HG03066 (cell line): Measurements from ENCODE around the gene CCDC9.

ENCODE experiments used
- ATAC-seq: cut with Tn5 transposase; IDR thresholded peaks from one replicate; pipeline ENCODE4 v1.9.1; 2021; ENCODE audit warnings: low read depth; ENCODE audit not compliant: unreplicated experiment

Gene CCDC9

DNA sequence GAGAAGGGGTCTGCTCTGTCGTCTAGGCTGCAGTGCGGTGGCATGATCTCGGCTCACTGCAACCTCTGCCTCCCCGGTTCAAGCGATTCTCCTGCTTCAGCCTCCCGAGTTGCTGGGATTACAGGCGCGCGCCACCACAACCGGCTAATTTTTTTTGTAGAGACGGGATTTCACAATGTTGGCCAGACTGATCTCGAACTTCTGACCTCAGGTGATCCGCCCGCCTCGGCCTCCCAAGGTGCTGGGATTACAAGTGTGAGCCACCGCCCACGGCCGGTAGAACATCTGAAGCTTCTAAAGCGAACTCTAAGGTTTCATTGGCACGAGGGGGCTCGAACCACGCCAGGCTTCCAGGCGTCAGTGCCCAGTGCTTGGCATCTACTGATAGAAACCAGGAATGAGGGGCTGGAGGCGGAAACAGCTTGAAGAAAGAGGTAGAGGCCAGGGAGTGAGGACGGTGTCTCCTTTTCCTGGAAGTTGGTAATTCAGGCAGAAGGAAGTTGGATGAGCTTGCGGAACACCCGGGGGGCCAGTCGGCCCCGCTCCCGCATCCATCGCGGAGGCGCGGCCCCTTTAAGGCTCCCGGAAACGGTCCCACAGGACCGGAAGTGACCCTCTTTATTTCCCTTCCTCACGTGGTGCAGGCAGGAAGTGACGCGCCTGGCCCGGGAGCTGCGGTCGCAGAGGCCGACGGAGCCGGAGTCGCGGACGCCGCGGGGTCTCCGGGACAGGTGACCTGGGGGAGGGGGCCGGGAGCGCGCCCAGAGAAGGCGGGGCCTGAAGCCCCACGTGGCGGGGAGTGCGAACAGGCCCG, at the start of gene CCDC9:
TSS of gene CCDC9 (plus strand) at position 647 of the 814 bp plus-strand sequence. CDS start 1,876 bp downstream, outside the sequence.
- ATAC-seq = peak; percentile 45

- ATAC-seq = no peak
These were observed 46.8 kb upstream of the CCDC9 start for GRCh38 chr19:47209319-47210179.

GRCh38 chr19:47210180-47210490, 46.2 kb upstream of the CCDC9 start:
- ATAC-seq = no peak

DNA sequence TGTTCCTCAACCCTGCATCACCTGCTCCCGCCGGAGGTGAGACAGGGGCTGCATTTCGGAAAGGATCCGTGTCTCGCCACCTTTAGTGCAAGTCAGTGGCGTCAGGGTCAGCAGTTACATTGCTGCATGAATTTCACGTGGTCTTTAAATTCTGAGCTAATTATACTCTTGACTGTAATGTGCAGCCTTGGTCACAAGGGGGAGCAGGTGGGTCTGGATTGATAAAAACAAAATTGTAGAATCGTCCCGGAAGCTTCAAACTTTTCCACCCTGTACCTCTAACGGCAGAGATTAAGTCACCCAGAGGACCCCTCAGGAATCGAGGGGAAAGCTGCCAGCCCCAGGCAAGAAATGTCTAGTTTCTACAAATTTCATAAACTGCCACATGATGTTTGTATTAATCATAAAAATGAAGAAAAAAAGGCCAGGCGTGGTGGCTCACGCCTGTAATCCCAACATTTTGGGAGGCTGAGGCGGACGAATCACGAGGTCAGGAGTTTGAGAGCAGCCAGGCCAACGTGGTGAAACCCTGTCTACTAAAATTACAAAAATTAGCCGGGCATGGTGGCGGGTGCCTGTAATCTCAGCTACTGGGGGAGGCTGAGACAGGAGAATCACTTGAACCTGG, 45.5 kb upstream of the CCDC9 start:
- ATAC-seq = no peak

GRCh38 chr19:47215581-47215980, 40.7 kb upstream of the CCDC9 start:
- ATAC-seq = no peak

DNA sequence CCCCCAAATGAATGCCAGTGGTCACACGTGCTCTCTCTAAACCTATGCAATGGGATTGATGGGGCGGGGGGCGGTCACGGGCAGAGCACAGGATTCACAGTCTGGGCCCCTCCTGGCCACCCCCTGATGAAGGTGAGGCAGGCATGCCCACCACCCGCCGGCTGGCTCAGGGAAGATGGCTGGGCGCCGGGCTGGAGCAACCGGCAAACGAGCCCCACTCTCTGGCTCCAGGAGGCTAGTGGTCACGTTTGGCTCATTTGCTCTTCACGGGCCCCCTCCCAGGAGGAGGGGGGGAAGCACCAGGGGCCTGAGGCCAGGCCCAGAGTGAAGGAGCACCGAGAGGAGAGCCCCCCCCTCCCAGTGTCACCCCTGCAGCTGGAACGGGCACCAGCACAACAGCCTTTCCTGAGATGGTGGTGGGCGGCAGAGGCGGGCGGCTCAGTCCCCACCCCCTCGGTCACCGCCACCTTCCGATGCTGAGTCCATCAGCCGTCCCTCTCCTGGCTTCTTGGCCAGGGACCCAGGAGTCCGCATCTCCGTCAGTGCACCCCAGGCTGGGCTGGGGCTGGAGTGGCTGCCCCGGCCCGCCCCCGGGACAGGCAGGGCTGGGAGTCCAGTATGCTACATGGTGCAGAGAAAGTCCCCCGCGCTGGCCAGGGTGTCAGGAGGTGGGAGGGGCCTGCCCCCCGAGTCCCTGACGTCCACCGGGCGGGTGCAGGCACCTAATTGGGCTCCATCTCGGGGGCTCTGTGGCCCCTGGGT, 35.1 kb upstream of the CCDC9 start:
- no peak for ATAC-seq

- no peak for ATAC-seq
These were observed 34.4 kb upstream of the CCDC9 start for GRCh38 chr19:47221890-47222289.

DNA sequence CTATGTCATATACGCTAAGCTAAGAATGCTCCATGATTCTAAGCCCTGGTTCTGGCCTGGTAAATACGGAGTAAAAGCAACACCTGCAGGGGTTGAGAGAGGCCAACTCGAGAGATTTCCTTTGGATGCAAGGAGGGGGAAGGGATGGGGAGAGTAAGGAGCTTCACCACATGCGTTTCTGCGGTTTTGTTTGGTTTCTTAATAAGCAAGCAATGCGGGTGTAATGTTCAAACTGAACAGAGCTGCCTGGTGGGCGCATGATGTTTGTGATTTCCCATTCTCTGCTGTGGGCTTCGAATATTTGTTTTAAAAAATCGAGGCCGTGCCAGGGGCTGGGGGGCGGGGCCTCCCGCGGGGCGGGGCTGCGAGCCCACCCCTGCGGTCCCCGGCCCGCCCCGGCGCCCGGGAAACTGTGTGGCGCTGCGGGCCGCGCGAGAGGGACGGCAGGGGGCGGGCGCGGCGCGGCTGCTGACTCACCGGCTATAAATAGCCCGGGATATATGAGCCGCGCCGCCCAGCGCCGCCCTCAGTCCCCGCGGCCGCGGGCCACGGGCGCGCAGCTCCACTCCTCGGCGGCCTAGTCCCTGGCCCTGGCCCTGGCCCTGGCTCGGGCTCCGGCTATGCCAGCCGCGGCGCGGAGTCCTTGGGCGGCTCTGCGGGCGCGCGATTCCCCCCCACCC, 30.4 kb upstream of the CCDC9 start:
- no peak for ATAC-seq

- ATAC-seq = no peak
These were observed 29.6 kb upstream of the CCDC9 start for GRCh38 chr19:47226426-47227351.

DNA sequence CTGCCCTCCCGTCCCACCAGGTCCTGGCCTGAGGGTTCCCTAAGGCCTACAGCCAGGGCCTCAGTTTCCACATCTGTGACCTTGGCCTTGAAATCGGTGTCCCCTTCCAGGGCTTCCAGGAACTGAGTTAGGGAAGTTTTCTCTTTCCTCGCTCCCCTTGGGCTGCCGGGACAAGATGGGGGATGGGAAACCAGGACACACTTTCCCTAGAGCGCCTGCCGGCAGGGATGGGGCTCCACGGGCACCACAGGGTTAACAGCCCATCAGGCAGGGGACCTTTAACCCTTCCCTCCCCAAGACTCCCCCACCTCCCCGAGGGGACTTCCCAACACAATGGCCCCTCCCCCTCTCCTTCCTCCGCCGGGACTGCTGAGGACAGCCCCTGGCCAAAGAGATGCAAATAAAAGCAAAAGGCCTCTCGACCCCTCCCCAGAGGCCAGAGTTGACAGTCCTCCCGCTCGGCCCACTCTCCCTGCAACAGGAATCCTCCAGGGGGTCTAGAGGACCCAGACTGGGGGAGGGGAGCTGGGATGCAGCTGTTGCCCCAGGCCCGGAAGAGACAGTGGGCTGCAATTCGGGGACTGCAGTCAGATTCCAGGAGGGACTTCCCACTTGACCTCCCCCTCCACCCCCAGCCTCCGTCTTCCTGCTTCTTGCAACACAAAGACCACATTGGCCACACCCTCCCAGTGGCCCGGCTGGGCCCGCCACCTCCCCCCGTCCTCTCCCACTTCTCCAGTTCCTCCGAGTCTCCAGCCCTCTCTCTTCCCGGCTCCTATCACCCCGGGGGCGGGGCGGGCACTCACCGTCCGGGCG, 28.8 kb upstream of the CCDC9 start:
- ATAC-seq = no peak

DNA sequence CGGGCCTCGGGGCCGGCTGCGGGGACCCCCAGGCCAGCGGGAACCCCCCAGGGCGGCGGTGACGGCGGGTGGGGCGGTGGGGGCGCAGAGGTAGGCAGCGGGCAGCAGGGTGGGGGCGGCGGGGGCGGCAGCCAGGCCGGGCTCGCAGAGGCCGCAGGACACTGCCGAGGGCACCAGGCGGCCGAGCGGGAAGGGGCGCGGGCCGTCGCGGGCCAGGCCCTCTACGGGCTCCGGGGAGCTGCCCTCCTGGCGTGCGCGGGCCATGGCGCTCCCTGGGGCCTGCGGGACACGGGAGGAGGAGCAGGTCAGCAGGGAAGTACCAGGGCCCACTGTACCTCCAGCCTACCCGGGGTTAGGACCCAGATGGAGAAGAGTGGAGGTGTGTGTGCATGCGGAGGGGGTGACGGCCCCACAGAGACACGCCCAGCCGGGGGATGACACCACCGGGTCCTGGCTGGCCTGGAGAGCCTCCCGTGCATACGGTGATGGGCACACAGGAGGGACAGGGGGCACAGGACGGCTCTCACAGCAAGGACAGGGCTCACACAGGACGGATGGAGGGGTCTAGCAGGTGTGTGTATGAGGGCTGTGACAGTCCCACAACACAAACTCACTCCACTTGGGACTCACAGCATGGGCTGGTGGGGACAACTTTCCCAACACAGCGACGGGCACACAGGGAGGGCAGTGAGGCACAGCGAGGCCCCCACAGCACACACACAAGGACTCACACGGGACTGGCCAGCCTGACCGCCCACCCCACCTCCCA, 28.0 kb upstream of the CCDC9 start:
- no peak for ATAC-seq

DNA sequence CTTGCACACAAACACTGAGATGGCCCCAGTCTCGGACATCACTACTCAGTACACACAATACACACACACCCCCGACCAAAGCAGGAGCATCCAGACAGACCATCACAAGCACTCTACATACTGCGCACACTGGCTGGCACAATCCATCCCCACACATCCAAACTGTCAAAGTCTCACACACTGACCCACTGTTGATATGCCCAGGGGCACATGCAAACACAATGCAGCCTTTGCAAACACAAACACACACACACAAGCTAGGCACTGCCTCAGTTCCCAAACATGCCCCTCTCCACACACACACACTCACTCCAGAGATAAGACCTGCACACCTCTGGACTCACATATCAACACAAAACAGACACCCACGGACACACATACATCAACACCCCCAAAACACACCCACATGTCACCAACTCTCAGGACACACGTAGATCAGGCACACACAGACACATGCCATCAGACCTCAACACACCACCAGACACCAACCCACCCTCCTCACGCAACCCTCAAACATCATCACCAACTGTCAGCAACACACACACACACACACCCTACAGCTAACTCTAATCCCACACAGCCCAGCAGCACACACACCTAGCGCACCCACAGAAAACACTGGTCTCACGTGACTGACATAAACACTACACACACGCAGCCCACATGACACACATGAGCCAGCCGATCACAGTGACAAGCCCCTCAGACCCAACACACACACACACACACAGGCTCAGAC, 27.2 kb upstream of the CCDC9 start:
- no peak for ATAC-seq

- no peak for ATAC-seq
These were observed 26.7 kb upstream of the CCDC9 start for GRCh38 chr19:47229676-47230053.

- no peak for ATAC-seq
These were observed 26.0 kb upstream of the CCDC9 start for GRCh38 chr19:47230054-47230920.

- ATAC-seq = no peak
These were observed 25.5 kb upstream of the CCDC9 start, which contains the start of gene BBC3 for GRCh38 chr19:47230921-47231214. TSS of gene BBC3 (minus strand) at chr19:47231199. CDS start at chr19:47228431, 2,768 bp downstream.
